ENCODE measurements around the gene EPHB2. TPM values are rescaled to one million over a fixed set of nuclear protein-coding genes. Genes with fewer than 3 reads are reported as not detected.

Gene EPHB2
- total and polyA plus RNA-seq, 11 donors, result 0.11 to 6.3 (median 0.70) TPM

DNA sequence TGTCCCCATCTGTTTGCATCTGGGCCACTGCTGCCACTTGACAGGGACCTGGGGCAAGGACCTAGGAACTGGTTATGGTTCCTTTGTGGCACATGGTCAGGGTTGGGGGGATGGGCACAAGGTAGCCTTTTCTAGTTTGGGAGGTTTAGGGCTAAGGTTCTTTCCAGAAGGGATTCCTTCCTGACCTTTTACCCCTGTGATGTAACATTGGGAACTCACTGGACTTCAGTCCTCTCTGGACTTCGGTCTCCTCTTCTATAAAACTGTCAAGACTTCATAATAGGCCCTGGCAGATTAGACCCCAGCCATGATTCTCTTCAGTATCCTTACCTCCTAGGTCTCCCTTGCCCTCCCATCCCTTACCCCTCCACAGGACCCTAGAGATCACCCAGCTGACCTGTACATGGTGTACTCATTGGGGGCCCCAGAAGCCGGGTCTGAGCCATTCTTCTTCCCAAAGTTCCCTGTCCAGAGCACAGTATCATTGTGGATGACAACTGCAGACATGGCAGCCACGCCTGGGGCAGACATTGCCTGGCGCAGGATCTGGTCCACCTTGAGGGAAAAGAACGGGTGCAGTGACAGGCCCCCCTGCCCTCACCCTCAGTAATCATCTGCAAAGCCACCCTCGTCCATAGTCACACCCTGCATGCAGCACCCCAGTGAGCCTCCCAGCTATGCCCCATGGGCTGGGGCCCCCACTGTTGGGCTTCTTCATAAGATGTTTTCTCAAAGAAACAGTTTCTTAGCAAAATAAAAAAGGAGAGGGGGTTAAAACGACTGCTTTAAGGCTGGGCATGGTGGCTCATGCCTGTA is 249.1 kb downstream of the EPHB2 start:
- no peaks in the 10 kb centered on the region for H3K9me3 ChIP-seq
- no peak overlapping the region for H3K27ac ChIP-seq
- ATAC-seq (no peak), DNase-seq (no peak)
- WGBS, 4 donors, result 72 to 82% (median 78%) methylated on average over 7 of the region's 7 CpGs
- no peaks in the 10 kb centered on the region for H3K4me1 ChIP-seq
- H3K27me3 ChIP-seq, result peaks cover 0 to 28% (median 5%) of the 10 kb centered on the region in 9 donors
- H3K36me3 ChIP-seq, result no peaks in the 10 kb centered on the region
- intact Hi-C loops (cut with DNase I), result no loop called here
- no peak overlapping the region for H3K4me3 ChIP-seq
- TF ChIP-seq, protein P1, sequence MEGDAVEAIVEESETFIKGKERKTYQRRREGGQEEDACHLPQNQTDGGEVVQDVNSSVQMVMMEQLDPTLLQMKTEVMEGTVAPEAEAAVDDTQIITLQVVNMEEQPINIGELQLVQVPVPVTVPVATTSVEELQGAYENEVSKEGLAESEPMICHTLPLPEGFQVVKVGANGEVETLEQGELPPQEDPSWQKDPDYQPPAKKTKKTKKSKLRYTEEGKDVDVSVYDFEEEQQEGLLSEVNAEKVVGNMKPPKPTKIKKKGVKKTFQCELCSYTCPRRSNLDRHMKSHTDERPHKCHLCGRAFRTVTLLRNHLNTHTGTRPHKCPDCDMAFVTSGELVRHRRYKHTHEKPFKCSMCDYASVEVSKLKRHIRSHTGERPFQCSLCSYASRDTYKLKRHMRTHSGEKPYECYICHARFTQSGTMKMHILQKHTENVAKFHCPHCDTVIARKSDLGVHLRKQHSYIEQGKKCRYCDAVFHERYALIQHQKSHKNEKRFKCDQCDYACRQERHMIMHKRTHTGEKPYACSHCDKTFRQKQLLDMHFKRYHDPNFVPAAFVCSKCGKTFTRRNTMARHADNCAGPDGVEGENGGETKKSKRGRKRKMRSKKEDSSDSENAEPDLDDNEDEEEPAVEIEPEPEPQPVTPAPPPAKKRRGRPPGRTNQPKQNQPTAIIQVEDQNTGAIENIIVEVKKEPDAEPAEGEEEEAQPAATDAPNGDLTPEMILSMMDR (IDR thresholded peaks at IDR 0.05), result no peak
- TF ChIP-seq POLR2A (IDR thresholded peaks at IDR 0.05), result no peak

DNA sequence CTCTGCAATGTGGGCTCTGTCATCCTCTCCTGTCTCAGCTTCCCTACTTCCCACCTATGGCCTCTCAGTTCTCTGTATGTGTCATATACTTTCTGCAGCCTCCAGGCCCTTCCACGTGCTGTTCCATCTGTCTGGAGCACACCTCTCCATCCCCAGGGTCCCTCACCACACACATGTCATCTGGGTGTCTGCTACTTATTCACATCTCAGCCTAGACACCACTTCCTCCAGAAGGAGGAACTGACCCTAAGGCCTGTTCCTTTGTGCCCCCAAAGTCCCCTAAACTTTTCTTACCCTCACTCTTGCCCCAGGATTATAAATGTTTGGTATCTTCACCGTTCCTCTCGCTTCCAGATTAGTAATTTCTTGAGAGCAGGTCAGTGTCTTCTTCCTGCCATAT is 251.9 kb downstream of the EPHB2 start:
- no peaks in the 10 kb centered on the region for H3K36me3 ChIP-seq
- intact Hi-C loops (cut with DNase I), result no loop called here
- TF ChIP-seq, protein P1 (IDR thresholded peaks at IDR 0.05), result no peak
- no peak for TF ChIP-seq POLR2A (IDR thresholded peaks at IDR 0.05)
- DNase-seq, result no peak
- no peak overlapping the region for H3K4me3 ChIP-seq
- H3K27me3 ChIP-seq, result peaks cover 0 to 37% (median under 1%) of the 10 kb centered on the region in 9 donors
- peaks cover 0 to 18% (median 11%) of the 10 kb centered on the region in 12 donors for H3K9me3 ChIP-seq
- H3K4me1 ChIP-seq, result no peaks in the 10 kb centered on the region
- 56 to 70% (median 65%) methylated on average over 3 of the region's 3 CpGs for WGBS, 4 donors
- H3K27ac ChIP-seq, result no peak overlapping the region
- ATAC-seq, result no peak

DNA sequence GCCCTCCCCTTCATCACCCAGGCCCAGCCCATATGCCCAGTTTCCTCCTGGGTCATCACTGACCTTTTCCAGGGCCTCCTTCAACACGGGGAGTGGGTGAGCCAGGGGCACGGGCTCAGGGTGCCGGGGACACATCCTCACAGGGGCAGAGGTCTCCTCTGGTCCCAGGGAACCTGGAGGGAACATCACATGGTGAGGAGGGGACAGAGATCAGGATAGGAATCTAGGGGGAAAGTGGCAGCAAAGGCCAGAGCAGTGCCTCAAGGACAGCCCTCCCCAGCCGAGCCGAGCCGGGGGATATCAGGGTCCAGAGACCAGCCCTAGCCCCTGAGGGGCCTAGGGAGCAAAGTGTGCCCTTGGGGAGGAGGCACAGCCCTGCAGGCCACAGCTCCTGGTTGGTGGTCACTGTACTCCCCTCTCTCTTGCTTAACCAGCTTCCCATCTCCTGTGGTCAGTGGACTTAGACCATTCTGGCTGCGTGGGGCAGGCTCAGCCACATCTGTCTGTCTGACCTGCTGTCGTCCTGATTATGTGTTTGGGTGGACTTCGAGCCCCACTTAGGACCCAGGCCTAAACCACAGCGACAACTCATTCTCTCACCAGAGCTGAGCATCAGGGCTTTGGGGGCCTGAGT is 252.5 kb downstream of the EPHB2 start:
- H3K27me3 ChIP-seq, result peaks cover 0 to 37% (median 4%) of the 10 kb centered on the region in 9 donors
- H3K36me3 ChIP-seq, result no peaks in the 10 kb centered on the region
- peaks cover 0 to 18% (median 11%) of the 10 kb centered on the region in 12 donors for H3K9me3 ChIP-seq
- WGBS, 4 donors, result 76 to 82% (median 79%) methylated on average over 9 to 10 of the region's 10 CpGs
- TF ChIP-seq POLR2A (IDR thresholded peaks at IDR 0.05), result no peak
- TF ChIP-seq, protein P1 (IDR thresholded peaks at IDR 0.05), result no peak
- DNase-seq (no peak), ATAC-seq (no peak)
- H3K27ac ChIP-seq, result no peak overlapping the region
- H3K4me3 ChIP-seq, result no peak overlapping the region
- no peaks in the 10 kb centered on the region for H3K4me1 ChIP-seq
- intact Hi-C loops (cut with DNase I), result no loop called here

DNA sequence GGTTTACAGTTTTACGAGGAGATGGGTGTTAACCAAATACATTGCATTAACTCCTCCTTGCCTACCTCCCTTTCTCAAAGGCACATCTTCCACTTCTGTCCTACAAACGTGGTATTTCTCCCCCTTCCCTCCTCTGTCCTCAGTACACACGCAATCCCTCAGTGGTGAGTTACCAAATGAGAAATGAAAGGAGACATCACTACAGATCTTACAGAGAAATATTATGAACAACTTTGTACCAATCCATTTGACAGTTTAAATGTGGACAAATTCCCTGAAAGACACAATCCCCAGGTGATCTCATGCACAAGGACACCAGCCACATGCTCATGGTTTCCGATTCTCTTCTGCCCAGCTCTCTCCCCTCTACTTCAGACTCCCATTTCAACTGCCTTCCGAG is 255.7 kb downstream of the EPHB2 start:
- Histone ChIP-seq H3K4me3 (no peak overlapping the region), H3K4me1 (no peaks in the 10 kb centered on the region), H3K27me3 (peaks cover 0 to 53% (median 4%) of the 10 kb centered on the region in 9 donors), H3K36me3 (no peaks in the 10 kb centered on the region), H3K27ac (no peak overlapping the region), H3K9me3 (peaks cover 0 to 18% (median 11%) of the 10 kb centered on the region in 12 donors)
- TF ChIP-seq, protein P1 (IDR thresholded peaks at IDR 0.05), result no peak
- no peak for TF ChIP-seq POLR2A (IDR thresholded peaks at IDR 0.05)
- intact Hi-C loops (cut with DNase I), result no loop called here
- no peak for ATAC-seq
- 70 to 77% (median 74%) methylated on average over 5 of the region's 5 CpGs for WGBS, 4 donors
- DNase-seq, result no peak
